COLO668 (cell line): Measurements from ENCODE around the gene TBC1D24.
A peak's percentile ranks its signal among the peaks of the same experiment; 100 is the strongest.
"Not testable (repeated sequence)": the region's sequence is repeated elsewhere in the genome, so short reads cannot be mapped to it uniquely, and the experiment has no call there.

Source experiments
- DNase-seq: peaks from one replicate; lab custom pipeline; 2025; ENCODE audit not compliant: unreplicated experiment; lab: John Stamatoyannopoulos, UW

The TBC1D24 gene

DNA sequence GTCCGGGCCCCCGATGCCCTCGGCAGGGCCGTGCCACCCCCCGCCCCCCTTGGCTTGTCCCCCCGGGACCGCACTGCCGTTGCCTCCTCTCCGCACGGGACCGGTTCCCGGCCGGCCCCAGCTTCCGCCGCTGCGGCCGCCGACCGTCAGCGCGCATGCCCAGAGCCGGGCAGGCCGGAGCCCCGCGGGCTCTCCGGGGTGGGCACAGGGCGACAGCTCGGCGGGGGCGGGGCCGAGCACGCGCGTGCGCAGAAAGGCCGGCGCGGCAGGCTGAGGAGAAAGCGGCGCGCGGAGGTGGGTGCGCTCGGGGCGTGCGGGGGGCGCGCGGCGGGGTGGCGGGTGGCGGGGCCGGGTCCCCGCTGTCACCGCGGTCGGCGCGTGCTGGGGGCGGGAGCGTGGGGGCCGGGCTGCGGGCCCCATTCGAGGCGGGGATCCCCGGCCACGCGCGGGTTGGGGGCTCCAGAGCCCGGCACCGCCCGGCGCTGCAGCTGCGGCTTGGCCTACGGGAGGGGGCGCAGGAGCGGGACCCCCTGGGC lies at the start of gene TBC1D24:
TBC1D24 (plus strand) TSS at position 251 of the 536 bp plus-strand sequence. CDS start 21,022 bp downstream, outside the sequence.
- DNase-seq, result peak; percentile 91

DNA sequence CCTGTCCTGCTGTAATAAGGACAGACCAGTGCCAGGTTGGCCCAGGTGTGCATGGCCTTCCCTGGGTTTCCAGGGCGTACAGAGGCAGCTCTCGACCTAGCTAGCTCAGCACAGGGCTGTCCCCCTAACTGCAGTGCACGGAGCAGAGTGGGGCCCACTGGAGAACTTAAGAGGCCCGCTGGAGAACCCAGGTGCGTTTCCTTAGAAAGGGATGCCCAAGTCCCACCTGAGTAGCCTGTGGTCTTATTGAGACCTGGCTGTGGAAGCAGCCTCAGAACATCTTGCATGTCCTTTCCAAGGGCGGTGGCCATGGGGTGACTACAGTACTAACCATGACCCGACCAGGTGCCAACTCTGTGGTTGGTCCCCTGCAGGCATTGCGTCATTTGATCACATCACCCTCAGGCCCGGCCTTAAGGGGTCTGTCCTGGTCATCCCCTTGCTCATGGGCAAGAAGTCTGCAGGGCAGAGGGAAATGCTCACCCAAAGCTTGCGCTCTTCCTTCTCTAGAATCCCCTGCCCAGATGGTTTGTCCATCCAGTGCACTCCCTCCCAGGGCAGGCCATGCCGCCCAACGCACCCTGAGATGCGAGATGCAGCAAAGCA lies 49.0 kb upstream of the TBC1D24 start:
- DNase-seq, result no peak

DNA sequence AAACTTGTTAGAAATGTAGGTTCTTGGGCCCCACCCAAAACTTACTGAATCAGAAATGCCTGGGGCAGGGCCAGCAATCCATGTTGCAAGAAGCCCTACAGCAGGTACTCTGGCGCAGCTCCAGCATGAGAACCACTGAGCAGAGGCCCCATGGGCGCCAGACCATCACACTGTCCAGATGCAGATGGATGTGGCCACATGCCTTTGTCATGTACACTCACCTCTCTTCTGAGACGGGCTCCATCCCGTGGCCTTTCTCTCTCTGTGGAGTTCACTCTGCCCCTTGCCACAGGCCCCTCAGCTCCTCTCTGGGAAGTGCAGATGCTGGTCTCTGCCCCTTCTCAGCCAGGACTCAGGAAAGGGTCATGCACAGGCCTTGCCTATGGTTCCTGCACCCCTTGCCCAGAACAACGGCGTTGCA lies 48.0 kb upstream of the TBC1D24 start:
- no peak for DNase-seq

DNA sequence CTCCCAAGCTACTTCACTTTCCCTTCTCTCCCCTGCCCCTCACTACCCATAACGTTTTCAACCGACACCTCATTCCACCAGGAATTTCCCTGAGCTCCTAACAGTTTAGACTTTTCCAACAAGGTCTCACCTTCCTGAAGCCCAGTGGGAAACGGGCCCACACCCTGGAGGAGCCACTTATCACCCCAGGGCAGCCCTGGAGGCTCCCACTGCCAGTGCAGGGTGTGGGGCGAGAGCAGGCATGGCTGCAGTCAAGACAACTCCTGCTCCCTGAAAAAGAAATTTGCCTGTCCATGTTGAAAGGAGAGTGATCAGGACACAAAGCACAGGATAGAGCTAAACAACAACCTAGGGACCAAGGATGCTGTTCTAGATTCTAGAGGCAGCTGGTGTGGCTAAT lies 47.4 kb upstream of the TBC1D24 start:
- DNase-seq, result no peak

DNA sequence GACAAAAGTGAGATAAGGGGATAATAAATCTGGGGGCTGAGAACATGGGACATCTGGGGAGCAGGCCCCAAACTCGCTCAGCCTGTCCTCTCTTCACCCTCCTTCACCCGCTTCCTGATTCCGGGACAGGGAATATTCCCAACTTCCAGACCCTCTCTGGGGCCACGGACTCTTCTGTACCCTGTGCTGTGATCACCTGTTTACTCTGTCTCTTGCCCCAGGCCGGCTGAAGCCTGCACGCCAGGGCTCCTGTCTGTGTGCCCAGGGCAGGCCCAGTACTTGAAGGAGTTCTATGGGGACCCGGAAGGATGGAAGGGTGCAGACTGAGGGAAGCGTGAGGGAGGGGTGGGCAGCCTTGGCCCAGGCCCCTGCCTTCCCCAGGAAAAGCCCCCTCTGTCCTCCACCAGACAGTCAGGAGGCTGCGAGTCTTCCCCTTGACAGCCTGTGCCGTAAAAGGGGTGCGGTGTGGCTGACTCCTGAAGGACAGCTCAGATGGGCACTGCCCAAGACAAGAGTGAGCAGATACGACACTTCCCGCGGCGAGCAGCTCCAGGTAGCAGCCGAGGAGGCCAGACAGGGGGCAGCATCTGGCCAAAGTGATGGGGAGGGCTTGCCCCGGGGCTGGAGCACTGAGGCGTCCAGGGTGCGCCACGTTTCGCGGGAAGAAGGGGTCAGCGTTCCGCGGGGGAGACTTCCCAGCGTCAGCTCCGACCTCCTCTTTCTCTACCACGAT lies 46.7 kb upstream of the TBC1D24 start:
- peak; percentile 67 for DNase-seq

DNA sequence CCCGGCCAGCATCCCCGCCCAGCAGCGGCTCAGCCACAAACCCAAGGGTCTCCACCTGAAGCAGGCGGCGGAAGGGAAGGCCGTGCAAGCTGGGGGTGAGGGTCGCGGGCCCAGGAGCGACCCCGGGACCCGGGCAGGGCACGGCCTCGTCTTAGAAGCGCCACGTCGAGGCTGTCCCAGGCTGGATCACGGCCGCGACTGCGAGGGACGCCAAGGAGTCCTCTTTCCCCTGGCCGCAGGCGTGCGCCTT lies 46.2 kb upstream of the TBC1D24 start:
- no peak for DNase-seq

DNA sequence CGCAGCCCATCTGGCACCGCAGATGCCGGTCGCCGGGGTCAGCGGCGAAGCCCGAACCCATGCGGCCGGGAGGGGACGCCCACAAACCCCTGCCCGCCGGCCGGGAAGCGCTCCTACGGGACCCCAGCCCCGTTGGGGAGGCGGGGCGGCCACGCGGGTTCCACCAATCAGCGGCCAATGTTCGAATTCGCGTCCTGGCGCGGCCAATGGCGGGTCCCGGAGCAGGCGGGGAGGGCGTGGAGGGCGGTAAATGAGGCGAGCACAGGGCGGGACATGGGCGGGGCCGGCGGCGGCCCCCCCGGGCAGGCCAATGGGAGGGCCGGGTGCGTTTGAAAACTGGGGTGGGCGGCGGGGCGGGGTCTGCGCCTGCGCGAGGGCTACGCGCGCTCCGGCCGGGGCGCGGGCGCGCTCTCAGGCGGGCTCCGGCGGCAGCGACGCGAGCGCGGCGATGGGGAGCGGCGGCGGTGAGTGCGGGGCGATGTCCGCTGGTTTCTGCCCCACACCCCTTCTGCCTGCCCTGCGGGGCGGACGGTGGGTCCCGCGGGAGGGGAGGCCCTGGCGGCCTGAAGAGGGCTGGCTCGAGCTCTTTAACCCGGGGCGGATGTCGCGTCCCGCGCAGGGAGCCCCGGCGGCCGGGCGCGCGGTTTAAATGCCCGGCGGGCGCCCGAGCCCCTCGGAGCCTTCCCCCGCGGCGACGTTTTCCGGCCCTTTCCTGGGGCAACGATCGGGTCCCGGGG lies 45.7 kb upstream of the TBC1D24 start, which contains the start of gene CCNF:
CCNF (plus strand) TSS at position 414 of the 737 bp plus-strand sequence; CDS start at position 449, 35 bp downstream.
- peak; percentile 98 for DNase-seq

DNA sequence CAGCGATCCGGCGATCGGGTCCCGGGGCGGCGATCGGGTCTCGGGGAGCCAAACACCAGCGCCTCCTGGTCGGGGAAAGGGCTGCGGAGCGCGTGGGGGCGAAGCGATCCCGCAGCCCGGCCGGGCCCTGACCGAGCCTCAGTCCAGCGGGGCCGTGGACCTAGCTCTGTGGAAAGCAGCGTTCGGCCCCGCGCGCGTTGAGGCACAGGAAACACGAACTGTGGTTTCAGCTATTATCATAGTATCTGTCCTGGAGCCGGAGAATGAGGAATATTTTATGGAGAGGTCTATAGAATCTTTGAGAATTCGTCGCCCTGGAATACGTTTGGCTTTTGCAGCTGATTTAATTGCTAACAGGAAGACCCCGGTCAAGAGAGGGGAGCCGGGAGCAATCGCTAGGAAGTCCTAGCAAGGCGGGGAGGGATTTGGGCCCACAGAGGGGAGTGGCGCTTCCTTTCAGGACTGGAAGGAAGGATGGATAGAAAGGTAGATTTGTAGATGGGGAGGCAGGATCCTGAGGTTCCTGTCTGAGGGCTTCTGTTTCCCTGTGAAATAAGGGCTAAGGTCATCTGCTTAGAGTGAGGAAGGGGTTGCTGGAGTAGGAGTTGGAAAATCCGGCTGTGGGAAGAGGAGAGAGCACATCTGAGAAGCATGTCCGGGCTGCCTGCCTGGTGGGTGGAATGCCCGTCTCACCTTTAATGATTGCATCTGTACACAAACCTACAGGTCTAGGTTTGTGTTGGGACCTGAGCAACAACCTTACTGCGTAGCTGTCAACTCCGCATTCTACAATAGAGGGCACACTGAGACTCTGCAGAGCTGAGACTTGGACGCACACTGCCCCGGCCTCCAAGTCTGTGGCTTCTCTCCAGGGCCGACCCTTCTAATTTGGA lies 44.9 kb upstream of the TBC1D24 start:
- peak; percentile 31 for DNase-seq

DNA sequence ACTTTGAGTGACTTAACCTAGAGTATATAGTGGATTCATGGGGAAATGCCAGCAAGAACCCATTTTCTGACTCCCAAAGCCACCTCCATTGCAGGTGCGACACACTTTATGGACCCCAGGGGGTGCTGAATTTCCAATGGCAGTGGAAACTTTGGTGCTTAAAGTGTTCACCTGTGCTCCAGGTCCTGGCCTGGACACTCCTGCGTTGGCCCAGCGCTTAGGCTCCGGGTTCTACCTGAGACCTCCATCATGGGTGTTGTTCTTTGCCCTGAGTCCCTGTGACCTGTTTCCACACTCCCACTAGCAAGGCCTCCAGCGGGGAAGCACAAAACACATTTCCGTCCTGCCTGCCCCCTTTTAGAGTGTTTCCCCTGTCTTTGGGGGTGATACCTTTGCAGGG lies 42.6 kb upstream of the TBC1D24 start:
- no peak for DNase-seq

DNA sequence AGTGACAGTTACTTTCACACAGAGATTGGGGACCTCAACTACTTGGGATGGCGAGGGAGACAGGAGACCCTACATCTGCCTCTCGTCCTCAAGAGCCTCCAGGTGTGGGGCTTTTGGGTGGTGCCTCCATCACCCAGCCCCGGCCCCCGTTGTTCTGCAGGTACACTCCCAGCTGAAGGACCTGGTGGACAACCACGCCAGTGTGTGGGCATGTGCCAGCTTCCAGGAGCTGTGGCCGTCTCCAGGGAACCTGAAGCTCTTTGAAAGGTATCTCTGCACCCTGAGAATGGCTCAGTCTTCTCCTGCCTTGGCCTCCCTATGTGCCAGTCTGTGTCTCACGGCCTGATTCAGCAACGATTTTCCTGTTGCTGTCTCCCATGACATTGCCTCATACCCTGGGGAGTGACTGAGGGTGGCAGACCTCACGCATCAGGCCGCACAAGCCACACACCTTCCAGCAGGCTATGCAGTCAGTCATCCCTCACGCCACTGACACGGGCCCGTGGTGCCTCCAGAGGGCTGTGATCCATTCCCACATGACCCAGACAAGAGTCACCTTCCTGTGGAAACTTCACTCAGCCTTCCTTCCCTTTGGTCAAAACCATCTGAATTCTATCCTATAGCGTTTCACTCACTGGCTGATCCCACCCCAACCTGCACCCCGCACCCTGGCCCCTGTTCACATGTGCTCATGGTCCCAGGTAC lies 42.0 kb upstream of the TBC1D24 start:
- no peak for DNase-seq

DNA sequence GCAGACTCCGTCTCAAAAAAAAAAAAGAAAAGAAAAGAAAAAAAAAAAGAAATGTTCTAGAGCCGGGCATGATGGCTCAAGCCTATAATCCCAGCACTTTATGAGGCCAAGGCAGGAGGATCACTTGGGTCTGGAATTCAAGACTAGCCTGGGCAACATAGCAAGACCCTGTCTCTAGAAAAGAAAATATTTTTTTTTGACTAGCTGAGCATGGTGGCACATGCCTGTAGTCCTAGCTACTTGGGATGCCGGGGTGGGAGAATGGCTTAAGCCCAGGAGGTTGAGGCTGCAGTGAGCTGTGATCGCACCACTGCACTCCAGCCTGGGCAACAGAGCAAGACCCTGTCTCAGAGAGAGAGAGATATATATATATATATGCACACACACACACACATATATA lies 39.7 kb upstream of the TBC1D24 start:
- not testable (repeated sequence) for DNase-seq

DNA sequence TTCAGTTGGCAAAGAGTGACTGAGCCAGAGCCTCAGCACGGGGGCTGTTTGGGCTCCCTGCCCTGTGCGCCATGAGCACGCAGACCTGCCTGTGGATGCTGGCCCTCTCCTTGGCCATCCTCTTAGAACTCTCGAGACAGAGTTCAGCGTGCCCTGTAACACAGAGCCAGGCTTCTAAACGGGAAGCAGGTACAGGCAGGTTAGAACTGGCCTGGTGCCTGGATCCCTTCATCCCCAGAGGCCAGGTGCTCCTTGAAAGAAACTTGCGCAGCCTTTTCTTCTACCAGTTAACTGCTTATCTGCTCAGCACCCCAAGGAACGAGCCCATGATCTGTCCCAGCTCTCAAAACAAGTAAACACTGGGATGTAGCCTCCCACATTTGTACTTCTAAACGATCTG lies 38.8 kb upstream of the TBC1D24 start:
- no peak for DNase-seq

DNA sequence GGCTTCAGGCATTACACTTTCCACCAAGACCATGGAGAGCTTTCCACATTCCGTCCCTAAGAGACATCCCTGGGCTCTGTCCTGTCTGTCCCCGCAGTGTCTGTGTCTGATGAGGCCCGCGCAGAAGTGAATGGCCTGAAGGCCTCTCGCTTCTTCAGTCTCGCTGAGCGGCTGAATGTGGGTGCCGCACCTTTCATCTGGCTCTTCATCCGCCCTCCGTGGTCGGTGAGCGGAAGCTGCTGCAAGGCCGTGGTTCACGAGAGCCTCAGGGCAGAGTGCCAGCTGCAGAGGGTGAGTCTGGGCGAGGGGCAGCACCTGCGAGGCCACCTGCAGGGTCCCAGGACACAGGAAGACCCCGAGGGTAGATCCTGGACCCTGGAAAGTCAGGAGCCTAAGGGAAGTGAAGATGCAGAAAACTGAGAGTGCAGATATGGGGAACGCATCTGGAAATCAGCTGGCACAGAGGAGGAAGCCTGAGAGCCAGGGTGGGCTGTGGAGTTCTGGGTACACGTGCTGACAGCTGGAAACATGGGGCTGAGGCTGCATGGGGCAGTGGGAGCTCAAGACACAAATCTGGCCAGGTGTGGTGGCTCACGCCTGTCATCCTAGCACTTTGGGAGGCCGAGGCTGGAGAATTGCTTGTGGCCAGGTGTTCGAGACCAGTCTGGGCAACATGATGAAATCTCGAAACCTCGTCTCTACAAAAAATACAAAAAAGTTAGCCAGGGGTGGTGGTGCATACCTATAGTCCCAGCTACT lies 37.7 kb upstream of the TBC1D24 start:
- no peak for DNase-seq

DNA sequence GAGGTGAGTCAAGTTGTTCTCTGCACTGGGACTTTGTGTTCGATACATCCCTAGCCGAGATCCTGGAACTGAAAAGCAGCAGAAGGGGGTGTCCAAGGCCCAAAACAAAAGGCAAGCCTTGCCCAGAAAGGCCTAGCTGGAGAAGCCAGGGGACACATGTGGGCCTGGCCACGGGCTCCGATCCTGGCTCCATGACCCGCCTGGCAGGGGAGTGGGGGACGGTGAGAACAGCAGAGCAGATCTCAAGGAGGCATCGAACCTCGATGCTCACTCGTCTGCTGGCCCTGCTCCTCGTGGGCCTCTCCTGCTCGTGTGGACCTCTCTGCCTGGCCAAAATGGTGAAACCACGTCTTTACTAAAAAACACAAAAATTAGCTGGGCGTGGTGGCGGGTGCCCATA lies 36.8 kb upstream of the TBC1D24 start:
- no peak for DNase-seq

DNA sequence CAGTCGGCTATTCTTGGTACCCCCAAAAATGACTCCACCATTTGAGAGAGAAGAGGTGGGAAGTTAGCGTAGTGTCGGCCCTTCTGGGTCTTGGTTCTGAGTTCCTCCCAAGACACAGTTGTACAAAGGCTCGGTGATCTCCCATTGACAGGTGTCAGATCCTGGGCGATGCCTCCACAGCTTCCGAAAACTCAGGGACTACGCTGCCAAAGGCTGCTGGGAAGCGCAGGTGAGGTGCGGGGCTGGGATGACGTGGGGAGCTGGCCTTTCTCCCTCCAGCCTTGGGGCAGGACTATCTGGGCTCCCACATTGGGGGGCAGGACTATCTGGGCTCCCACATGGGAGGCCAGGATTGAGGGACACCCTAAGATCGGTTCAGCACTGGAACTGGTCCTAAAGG lies 35.3 kb upstream of the TBC1D24 start:
- DNase-seq, result no peak

DNA sequence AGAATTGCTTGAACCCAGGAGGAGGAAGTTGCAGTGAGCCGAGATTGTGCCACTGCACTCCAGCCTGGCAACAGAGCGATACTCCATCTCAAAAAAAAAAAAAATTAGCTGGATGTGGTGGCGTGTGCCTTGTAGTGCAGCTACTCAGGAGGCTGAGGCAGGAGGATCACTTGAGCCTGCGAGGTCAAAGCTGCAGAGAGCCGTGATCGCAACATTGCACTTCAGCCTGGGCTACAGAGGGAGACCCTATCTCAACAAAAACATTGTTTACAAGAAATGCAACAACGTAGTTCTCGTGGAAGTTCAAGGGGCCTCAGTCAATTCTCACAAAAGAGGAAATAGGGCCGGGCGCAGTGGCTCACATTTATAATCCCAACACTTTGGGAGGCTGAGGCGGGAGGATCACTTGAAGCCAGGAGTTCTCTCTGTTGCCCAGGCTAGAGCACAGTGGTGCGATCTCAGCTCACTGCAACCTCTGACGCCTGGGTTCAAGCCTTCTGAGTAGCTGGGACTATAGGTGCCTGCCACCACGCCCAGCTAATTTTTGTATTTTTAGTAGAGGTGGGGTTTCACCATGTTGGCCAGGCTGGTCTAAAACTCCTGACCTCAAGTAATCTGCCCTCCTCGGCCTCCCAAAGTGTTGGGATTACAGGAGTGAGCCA lies 33.7 kb upstream of the TBC1D24 start:
- DNase-seq, result not testable (repeated sequence)

DNA sequence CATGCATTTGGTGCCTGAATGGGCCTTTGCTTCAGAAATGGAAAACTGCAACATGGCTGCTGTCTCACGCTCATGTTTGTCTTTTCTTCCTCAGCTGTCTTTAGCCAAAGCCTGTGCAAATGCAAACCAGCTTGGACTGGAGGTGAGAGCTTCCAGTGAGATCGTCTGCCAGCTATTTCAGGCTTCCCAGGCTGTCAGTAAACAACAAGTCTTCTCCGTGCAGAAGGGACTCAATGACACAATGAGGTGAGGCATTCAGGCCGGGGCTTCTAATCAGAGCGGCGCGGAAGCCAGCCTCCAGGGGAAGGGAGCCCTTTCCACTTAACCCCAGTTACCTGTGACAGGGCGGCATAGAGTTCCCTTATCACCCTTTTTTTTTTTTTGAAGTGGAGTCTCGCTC lies 31.4 kb upstream of the TBC1D24 start:
- DNase-seq, result no peak

DNA sequence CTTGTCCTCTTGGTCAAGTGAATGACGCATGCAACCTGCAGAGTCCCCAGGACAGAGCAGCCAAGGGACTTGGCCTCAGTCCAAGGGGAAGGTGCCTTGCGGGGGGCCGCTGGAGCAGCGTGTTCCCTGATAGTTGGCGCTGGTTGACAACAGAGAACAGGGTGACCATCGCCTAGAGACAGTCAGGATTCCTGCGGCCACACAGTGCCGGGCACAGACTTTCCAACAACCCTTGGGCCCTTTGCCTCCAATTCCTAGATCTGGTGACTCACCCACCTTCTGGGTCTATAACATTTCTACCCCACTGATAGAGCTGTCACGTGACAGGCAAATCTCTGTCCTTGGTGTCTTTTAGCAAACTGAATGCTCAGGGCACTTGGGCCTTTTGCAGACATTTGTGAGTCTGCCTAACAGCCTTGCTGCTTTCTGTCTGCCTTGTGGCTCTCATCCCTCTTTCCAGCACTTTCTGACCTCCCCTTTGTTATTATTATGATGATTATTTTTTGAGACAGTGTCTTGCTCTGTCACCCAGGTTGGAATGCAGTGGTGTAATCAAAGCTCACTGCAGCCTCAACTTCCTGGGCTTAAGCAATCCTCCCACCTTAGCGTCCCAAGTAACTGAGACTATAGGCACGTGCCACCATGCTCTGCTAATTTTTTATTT lies 26.9 kb upstream of the TBC1D24 start:
- no peak for DNase-seq

DNA sequence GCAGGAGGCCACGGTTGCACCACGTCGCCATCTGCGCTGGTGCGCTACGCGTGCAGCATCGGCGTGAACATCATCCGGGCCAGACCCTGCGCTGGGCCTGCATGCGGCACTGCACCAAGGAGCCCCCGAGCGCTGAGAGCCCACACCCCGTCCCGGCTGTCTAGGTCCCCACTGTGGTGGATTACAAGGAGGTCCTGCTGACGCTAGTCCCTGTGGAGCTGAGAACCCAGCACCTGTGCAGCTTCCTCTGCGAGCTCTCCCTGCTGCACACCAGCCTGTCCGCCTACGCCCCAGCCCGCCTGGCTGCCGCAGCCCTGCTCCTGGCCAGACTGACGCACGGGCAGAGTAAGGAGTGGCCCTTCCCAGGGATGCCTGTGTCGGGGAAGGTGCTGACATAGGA lies 25.8 kb upstream of the TBC1D24 start:
- no peak for DNase-seq
